ENCODE results near the gene TDO2. TPM values are rescaled to one million over a fixed set of nuclear protein-coding genes. Genes with fewer than 3 reads are reported as not detected.

TDO2 gene
- total RNA-seq, 1 donor: 2.2 TPM

DNA sequence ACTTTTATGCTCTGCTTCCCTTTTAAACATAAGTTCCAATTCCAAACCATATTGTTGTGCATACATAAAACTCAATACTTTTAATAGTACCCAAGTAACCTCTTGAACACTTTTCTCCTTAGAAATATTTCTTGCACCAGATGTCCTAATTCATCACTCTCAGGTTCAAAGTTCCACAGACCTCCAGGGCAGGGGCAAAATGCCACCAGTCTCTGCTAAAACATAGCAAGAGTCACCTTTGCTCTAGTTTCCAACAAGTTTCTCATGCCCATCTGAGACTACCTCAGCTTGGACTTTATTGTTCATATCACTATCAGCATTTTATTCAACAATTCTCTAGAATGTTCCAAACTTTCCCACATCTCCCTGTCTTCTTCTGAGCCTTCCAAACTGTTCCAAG is 23.7 kb upstream of the TDO2 start:
- H3K4me3 ChIP-seq (ENCODE audit: low read depth, low read length): no peak overlapping the region
- TF ChIP-seq, protein P1, sequence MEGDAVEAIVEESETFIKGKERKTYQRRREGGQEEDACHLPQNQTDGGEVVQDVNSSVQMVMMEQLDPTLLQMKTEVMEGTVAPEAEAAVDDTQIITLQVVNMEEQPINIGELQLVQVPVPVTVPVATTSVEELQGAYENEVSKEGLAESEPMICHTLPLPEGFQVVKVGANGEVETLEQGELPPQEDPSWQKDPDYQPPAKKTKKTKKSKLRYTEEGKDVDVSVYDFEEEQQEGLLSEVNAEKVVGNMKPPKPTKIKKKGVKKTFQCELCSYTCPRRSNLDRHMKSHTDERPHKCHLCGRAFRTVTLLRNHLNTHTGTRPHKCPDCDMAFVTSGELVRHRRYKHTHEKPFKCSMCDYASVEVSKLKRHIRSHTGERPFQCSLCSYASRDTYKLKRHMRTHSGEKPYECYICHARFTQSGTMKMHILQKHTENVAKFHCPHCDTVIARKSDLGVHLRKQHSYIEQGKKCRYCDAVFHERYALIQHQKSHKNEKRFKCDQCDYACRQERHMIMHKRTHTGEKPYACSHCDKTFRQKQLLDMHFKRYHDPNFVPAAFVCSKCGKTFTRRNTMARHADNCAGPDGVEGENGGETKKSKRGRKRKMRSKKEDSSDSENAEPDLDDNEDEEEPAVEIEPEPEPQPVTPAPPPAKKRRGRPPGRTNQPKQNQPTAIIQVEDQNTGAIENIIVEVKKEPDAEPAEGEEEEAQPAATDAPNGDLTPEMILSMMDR (IDR thresholded peaks at IDR 0.05; ENCODE audit: insufficient read depth, low read depth, low read length): no peak
- no peak for DNase-seq (ENCODE audit: low read depth)

DNA sequence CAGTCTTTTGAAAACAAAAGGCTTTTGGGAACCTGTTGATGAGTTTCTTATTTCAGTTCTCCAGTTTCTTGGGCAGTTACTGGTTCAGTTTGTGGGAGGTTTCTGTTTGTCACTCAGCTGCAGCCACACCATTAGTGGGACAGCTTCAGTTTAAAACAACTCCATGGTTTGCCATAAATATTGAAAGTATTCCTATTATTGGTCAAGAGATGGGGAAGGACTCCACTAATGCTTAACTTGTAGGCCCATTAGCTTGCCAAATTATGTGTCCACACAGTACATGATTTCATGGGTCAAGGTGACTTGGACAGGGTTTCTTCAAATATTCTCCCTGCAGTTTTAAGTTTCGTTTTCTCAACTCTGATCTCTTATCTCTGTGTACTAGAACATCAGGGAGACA is 21.9 kb upstream of the TDO2 start:
- DNase-seq (ENCODE audit: low read depth): no peak
- H3K4me3 ChIP-seq (ENCODE audit: low read depth, low read length): no peak overlapping the region
- TF ChIP-seq, protein P1 (IDR thresholded peaks at IDR 0.05; ENCODE audit: insufficient read depth, low read depth, low read length): no peak

DNA sequence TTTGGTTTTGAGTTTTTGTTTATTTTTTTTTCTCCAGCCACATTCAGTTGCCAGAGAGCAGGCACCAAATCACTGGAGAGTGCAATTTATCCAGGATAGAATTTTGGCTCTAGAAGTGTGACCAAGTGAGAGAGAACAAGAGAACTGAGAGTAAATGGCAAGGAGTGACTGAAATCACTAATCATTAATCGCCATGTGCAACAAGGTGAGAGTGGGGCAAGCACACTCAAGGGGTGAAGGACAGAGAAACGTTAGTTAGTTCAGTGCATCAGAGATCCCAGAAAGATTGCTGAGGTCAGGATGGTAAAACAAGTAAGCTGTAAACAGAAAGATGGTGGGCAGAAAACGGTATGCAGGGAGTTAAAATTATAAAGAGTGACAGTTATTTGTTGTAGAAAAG is 19.6 kb upstream of the TDO2 start:
- H3K4me3 ChIP-seq (ENCODE audit: low read depth, low read length): no peak overlapping the region
- DNase-seq (ENCODE audit: low read depth): no peak
- TF ChIP-seq, protein P1 (IDR thresholded peaks at IDR 0.05; ENCODE audit: insufficient read depth, low read depth, low read length): no peak

DNA sequence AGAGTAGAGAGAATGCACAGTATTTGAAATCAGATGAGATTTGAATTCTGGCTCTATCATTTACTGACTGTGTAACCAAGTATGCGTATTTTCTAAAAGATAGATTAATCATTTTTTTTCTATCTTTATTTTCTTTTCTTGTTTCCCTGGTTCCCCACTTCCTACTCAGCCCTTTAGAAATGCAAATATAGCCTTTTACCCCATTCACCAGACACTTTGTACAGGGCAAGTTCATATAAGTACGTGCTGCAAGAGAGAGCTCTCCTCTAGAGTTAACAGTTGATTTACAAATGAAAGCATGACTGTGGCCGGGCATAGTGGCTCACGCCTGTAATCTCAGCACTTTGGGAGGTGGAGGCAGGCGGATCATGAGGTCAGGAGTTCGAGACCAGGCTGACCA is 17.8 kb upstream of the TDO2 start:
- H3K4me3 ChIP-seq (ENCODE audit: low read depth, low read length): no peak overlapping the region
- DNase-seq (ENCODE audit: low read depth): no peak
- TF ChIP-seq, protein P1 (IDR thresholded peaks at IDR 0.05; ENCODE audit: insufficient read depth, low read depth, low read length): no peak

DNA sequence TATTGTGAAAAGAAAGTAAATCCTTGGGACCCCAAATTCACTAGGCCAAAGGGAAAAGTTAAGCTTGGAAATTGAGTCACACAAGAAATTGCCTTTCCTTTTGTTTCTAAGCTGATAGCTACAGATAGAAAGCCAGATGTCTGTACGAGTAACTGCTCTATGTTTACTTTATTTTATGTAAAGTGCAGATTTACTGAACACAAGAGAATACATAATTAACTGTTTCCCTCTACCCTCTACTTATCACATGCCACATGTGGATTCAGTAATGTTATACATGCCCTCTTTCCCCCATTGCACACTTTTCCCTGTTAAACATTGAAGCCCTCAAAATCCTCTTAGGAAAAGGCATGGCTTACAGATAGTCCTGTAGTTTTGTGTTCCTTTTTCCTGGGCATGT is 16.5 kb upstream of the TDO2 start:
- no peak overlapping the region for H3K4me3 ChIP-seq (ENCODE audit: low read depth, low read length)
- no peak for DNase-seq (ENCODE audit: low read depth)
- TF ChIP-seq, protein P1 (IDR thresholded peaks at IDR 0.05; ENCODE audit: insufficient read depth, low read depth, low read length): no peak

DNA sequence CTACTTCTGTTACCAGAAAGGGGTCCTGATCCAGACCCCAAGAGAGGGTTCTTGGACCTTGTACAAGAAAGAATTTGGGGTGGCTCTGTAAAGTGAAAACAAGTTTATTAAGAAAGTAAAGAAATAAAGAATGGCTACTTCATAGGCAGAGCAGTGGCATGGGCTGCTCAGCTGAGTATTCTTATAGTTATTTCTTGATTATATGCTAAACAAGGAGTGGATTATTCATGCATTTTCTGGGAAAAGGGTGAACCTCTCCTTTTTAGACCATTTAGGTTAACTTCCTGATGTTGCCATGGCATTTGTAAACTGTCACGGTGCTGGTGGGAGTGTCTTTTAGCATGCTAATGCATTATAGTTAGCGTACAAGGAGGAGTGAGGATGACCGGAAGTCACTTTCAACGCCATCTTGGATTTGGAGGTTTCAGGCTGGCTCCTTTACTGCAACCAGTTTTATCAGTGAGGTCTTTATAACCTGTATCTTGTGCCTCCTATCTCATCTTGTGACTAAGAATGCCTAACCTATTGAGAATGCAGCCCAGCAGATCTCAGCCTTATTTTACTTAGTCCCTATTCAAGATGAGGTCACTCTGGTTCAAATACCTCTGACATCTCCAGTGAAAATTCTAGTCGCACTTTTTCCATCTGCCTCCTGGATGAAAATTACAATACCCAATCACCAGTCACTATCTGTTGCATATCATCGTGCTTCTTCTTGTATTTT is 15.5 kb upstream of the TDO2 start:
- TF ChIP-seq, protein P1 (IDR thresholded peaks at IDR 0.05; ENCODE audit: insufficient read depth, low read depth, low read length): no peak
- no peak overlapping the region for H3K4me3 ChIP-seq (ENCODE audit: low read depth, low read length)
- DNase-seq (ENCODE audit: low read depth): no peak
